ENCODE results near the gene CSF3.

The CSF3 gene, protein sequence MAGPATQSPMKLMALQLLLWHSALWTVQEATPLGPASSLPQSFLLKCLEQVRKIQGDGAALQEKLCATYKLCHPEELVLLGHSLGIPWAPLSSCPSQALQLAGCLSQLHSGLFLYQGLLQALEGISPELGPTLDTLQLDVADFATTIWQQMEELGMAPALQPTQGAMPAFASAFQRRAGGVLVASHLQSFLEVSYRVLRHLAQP

DNA sequence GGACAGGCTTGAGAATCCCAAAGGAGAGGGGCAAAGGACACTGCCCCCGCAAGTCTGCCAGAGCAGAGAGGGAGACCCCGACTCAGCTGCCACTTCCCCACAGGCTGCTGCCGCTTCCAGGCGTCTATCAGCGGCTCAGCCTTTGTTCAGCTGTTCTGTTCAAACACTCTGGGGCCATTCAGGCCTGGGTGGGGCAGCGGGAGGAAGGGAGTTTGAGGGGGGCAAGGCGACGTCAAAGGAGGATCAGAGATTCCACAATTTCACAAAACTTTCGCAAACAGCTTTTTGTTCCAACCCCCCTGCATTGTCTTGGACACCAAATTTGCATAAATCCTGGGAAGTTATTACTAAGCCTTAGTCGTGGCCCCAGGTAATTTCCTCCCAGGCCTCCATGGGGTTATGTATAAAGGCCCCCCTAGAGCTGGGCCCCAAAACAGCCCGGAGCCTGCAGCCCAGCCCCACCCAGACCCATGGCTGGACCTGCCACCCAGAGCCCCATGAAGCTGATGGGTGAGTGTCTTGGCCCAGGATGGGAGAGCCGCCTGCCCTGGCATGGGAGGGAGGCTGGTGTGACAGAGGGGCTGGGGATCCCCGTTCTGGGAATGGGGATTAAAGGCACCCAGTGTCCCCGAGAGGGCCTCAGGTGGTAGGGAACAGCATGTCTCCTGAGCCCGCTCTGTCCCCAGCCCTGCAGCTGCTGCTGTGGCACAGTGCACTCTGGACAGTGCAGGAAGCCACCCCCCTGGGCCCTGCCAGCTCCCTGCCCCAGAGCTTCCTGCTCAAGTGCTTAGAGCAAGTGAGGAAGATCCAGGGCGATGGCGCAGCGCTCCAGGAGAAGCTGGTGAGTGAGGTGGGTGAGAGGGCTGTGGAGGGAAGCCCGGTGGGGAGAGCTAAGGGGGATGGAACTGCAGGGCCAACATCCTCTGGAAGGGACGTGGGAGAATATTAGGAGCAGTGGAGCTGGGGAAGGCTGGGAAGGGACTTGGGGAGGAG, at the start of gene CSF3:
CSF3 (plus strand) TSS at position 436 of the 993 bp plus-strand sequence; CDS start at position 471, 35 bp downstream.
- TF ChIP-seq, protein P1, sequence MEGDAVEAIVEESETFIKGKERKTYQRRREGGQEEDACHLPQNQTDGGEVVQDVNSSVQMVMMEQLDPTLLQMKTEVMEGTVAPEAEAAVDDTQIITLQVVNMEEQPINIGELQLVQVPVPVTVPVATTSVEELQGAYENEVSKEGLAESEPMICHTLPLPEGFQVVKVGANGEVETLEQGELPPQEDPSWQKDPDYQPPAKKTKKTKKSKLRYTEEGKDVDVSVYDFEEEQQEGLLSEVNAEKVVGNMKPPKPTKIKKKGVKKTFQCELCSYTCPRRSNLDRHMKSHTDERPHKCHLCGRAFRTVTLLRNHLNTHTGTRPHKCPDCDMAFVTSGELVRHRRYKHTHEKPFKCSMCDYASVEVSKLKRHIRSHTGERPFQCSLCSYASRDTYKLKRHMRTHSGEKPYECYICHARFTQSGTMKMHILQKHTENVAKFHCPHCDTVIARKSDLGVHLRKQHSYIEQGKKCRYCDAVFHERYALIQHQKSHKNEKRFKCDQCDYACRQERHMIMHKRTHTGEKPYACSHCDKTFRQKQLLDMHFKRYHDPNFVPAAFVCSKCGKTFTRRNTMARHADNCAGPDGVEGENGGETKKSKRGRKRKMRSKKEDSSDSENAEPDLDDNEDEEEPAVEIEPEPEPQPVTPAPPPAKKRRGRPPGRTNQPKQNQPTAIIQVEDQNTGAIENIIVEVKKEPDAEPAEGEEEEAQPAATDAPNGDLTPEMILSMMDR (IDR thresholded peaks at IDR 0.05; ENCODE audit: insufficient read depth, low read depth, low read length, missing control alignments), result no peak
- H3K4me3 ChIP-seq (ENCODE audit: low read depth, low read length), result peak within 1 kb of the TSS; percentile 10
- no peak for DNase-seq (ENCODE audit: low read depth)

DNA sequence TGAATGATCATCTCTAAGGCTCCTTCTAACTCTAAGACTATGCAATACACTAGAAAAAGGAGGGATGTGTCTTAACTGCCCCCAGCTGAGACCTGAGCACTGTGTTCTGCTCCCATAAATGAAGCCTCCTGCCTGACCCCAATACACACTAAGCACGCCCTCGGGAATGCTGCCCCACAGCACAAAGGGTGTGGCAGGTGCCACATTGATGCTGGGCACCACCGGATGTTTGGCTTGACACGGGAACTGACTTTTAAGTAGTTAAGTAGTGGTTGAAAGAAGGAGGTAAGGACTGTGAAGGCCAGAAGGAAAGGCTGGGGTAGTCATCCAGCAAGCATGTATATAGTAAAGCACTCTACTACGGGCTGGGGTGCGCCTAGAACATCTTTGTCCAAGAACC, 48.5 kb upstream of the CSF3 start:
- TF ChIP-seq, protein P1 (IDR thresholded peaks at IDR 0.05; ENCODE audit: insufficient read depth, low read depth, low read length, missing control alignments), result no peak
- H3K4me3 ChIP-seq (ENCODE audit: low read depth, low read length), result no peak overlapping the region
- no peak for DNase-seq (ENCODE audit: low read depth)

DNA sequence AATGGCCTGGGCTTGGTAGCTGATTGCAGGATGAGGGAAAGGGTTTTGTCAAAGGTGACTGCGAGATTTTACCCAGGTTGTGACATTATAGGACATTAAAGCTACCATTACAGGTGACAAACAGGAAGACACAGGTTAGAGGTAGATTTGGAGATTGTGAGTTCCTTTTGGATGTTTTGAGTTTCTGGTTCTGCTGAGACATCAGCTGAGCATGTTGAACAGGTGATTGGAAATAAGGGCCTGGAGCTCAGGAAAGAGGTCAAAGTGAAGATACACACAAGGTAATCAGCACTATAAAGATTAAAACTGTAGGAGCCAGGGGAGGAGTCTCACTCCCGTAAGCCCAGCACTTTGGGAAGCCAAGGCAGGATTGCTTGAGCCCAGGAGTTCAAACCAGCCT, 46.5 kb upstream of the CSF3 start:
- DNase-seq (ENCODE audit: low read depth), result no peak
- H3K4me3 ChIP-seq (ENCODE audit: low read depth, low read length), result no peak overlapping the region
- TF ChIP-seq, protein P1 (IDR thresholded peaks at IDR 0.05; ENCODE audit: insufficient read depth, low read depth, low read length, missing control alignments), result no peak

DNA sequence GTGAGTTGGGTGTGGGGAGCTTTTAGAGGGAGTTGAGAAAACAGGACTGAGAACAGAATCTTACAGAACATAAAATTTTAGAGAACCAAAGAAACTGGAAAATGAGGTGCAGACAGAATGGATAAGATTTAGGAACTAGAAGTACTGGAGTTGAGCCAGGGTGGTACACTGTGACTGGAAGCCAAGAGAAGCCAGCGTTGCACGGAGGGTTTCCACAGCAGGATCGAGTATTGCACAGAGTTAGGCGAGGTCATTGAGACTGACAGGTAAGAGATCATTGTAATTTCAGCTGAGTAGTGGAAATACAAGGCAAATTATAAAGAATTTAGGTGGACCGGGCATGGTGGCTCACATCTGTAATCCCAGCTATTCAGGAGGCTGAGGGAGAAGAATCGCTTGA, 45.9 kb upstream of the CSF3 start:
- no peak overlapping the region for H3K4me3 ChIP-seq (ENCODE audit: low read depth, low read length)
- TF ChIP-seq, protein P1 (IDR thresholded peaks at IDR 0.05; ENCODE audit: insufficient read depth, low read depth, low read length, missing control alignments), result no peak
- no peak for DNase-seq (ENCODE audit: low read depth)

DNA sequence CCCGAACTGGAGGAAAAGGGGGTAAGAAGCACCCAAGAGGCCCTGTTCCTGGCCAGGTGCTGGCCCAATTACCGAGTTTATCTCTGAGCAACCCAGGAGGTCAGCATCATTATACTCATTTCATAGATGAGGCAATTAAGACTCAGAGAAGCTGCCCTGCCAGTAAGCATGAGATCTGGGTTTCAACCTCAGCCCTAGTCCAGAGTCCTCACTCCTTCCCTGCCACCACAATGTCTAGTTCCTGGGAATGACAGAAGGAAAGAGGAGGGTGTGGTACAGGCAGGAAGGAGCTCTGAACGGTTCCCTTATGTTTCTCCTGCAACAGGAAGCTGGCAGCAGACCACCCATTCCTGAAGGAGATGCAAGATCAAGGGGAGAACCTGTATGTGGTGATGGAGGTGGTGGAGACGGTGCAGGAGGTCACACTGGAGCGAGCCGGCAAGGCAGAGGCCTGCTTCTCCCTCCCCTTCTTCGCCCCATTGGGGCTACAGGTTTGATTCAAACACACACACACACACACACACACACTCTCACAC, 45.0 kb upstream of the CSF3 start:
- H3K4me3 ChIP-seq (ENCODE audit: low read depth, low read length), result no peak overlapping the region
- TF ChIP-seq, protein P1 (IDR thresholded peaks at IDR 0.05; ENCODE audit: insufficient read depth, low read depth, low read length, missing control alignments), result no peak

DNA sequence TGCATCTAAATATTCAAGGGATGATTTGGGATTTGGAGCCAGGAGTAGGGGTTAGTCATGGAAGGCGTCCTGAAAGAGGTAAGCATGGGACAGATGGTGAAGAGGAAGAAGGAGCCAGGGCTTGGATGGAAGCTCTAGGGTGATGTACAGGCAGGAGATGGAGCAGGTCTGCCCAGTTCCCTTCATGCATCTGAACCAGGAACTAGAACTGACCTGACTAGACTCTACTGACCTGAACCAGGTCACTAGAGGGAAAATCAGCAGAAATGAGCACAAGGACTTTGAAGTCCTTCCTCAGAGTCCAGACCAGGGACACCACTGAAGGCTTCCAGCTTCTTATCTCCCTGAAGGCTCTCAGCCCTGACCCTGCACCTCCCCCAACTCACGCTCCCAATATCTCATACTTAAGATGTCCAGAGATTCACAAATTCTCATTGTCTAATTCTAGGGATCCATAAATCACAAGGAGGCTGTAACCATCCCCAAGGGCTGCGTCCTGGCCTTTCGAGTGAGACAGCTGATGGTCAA, 44.1 kb upstream of the CSF3 start:
- no peak overlapping the region for H3K4me3 ChIP-seq (ENCODE audit: low read depth, low read length)
- TF ChIP-seq, protein P1 (IDR thresholded peaks at IDR 0.05; ENCODE audit: insufficient read depth, low read depth, low read length, missing control alignments), result no peak
- DNase-seq (ENCODE audit: low read depth), result no peak

More for the DNA sequence above, 45.0 kb upstream of the CSF3 start:
- DNase-seq (ENCODE audit: low read depth), result no peak
